Measurements from ENCODE around the gene RNPS1. TPM values are rescaled to one million over a fixed set of nuclear protein-coding genes. Genes with fewer than 3 reads are reported as not detected.

RNPS1 gene
- 162 TPM for polyA plus RNA-seq (2013, experiment 1 of 2; ENCODE audit: insufficient read length)
- polyA plus RNA-seq (2013, experiment 2 of 2; ENCODE audit: insufficient read length), result 163 TPM

DNA sequence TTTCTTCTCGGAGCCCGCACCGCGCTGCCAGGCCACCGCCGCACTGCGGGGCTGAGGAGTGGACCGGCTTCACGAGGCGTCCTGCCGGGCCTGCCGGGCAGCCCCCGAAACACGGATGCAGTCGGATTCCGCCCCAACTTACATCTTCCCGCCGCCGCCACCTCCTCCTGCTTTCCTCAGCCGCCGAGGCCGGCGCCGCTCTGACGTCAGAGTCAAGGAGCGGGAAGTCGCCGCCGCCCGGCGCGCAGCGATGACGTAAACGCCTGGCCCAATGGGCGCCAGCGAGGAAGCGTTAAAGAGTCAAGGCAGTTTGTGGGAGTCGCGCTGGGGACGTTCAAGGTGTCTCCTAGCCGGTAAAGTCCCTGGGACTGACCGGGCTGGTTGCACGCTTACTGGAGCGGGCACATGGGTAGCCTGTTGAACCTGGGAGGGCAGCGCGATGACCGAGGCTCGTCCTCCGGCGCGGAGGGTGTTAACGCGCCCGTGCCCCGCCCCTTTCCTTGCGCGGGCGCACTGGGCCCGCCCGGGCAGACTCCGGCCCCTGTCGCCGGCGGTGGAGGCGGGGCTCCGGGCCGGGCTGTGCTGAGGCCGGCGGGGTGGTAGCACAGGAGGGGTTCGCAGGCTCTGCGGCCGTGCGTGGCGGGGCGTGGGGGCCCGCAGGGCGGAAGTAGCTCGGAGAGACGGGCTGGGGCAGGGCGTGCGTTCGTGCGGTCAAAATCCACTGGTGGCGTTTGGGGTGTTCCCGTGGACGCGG lies at the start of gene RNPS1:
Gene RNPS1, minus strand, starts transcription at position 214 of the 754 bp plus-strand sequence. CDS start 3,483 bp downstream, outside the sequence.
- DNase-seq, result peak; percentile 96

DNA sequence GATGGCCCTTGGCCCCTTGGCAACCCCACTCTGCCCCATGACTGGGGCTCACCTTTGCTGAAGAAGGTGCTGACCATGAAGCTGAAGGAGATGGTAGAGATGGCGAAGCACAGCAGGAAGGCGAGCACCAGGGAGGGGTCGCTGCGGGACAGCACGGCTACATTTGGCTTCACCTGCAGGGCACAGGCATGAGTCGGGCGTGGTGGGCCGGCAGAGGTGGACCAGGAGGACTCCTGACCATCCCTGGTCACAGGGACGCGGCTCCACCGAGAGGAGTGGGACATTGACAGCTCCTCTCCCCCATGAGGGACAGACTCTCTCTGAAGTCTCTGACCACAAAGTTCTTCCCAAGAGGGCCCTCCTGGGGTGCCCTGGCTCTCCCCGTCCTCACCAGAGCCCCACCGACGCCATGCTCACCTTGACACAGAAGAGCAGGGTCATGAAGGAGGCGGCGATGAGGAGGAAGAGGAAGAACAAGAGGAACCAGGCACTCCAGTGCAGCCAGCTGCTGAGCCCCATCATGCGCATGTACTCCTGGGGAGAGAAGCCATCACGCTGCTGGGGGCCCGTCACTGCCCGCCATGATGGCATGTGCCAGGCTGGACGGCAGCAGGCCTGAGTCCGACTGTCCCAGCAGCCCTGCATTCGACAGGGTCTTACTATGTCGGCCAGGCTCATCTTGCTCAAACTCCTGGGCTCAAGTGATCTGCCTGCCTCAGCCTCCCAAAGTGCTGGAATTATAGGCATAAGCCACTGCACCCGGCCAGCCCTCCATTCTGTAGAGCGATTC lies 49.5 kb upstream of the RNPS1 start:
- no peak for DNase-seq

- DNase-seq, result no peak
Observed at GRCh38 chr16:2308089-2308962, 40.4 kb upstream of the RNPS1 start.

GRCh38 chr16:2299915-2300192 lies 31.9 kb upstream of the RNPS1 start:
- DNase-seq, result no peak

- DNase-seq, result no peak
Observed at GRCh38 chr16:2299121-2299914, 31.4 kb upstream of the RNPS1 start.

DNA sequence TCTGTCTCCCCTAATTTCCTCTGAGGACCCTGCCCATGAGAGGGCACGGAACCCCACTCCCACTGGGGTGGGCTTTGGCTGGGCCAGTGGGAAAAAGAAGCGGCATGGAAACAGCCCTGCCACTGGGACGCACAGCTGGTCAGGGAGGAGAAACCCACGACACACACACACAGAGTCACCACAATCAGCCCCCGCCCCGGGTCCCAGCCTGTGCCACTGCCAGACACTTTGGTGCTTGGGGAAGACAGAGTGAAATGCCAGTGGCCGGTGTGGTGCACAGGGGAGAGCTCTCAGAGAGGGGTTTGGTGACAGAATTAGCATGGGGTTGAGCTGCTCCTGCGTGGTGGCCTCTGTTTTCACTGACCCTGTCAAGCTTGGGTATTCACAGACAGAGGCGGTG lies 30.7 kb upstream of the RNPS1 start:
- DNase-seq, result no peak

DNA sequence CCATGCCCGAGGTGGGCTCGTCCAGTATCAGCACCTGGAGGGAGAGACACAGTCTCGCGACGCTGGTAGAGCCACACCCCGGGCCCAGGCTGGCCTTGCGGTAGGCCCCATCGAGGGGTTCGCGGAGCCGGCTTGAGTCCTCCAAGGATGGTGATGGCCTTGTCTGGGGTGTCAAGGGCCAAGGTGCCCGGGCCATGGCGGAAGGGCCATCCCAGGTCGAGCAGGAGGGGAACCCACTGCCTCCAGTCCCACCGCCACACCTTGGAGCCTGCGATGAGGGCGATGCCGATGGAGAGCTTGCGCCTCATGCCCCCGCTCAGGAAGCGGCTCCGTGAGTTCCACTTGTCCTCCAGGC lies 29.6 kb upstream of the RNPS1 start:
- DNase-seq, result no peak

DNA sequence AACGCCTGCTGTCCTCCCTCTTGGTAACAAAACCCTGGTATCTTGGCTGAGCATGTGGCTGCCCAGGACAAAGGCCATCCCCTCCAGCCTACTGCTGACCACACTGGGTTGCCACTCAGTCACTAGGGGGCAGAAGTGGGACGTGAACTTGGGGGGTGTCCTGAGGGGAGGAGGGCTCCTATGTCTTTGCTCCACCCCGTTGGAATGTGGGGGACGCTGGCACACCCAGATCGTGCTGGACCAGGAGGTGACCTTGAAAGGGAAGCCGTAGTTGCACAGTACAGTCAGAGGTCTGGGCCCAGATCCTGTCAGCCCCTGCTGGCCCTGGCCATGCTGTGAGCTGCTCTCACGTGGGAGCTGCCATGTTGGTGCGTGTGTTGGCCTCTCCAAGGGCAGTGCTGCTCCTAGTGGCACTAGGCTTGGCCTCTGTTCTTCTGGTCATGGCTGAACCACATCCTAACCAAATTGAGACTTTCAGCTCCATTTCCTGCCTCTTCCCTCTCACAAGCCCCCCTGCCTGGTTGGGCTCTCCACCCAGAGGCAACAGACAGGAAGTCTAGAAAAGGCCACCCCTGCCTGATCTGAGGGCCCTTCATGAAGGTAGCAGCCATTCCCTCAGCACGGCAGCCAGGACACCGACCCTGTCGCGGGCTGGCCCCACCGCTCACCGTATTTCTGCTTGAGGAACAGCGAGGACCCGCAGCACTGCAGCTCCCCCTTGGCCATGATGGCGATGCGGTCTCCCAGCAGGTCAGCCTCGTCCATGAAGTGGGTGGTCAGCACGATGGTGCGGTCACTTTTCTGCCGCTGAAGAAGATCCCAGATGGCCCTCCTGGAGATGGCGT lies 29.0 kb upstream of the RNPS1 start:
- peak; percentile 4 for DNase-seq

DNA sequence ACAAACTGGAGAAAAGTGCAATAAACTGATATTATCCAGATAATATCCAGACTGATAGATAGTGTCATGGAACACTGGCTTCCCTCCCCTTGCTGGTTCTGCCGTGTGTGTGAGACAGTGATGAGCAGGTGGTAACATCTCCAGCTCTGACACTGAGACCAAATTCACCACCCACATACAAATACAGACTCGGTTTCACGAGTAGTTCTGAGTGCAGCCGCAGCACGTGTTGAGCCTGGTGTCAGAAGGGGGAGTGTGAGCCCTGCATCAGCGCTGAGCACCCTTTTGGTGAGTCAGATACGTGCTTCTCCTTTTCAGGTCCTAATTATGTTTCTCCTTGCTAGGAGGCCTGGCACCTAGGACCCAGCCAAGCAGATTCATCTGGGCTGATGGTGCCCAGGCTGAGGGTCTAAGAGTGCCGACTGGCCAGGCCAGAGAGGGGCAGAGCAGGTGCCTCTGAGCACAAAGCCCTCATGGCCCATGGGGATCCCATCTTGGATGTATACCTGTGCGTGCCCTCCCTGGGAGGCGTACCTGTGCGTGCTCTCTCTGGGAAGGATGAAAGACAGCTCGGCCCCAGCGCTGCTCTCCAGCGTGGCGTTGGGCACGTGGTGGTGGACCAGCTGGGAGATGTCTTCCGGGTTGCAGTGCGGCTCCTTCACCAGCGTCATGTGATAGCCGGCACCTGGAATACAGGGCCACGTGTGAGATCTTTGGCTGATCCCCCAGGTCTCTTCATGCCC lies 27.3 kb upstream of the RNPS1 start:
- no peak for DNase-seq

- no peak for DNase-seq
Observed at GRCh38 chr16:2292221-2292620, 24.3 kb upstream of the RNPS1 start.

DNA sequence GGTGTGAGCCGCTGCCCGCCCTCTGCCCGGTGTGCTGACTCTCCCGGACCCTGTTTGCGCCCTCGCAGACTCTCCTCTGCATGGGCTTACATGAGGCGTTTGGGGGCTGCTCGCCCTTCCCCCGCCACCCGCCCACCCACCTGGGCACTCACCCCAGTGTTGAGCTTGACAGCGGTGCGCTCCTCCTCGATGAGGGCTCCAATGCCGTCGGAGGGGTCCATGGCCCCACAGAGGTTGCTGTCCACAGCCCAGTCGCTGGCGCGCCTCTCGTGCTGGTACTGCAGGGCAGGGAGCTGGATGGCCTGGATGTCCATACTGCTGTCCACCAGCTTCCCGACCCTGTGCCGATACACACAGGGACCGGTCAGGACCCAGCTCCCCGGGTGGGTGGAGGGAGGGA lies 21.4 kb upstream of the RNPS1 start:
- DNase-seq, result no peak

DNA sequence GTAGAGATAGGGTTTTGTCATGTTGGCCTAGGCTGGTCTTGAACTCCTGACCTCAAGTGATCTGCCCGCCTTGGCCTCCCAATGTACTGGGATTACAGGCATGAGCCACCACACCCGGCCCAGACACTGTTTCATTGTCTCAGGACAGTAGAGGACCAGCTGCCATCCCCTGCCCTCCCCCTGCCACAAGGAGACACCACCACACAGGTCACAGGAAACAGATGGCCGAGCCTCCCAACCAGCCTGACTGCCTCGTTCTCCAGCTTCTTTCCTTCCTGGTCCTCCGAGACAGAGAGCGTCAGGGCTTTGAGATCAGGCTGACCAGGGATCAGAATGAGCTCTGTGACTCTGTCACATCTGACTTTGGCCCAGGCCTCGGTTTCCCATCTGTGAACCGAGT lies 20.8 kb upstream of the RNPS1 start:
- DNase-seq, result no peak

- DNase-seq, result no peak
Observed at GRCh38 chr16:2287916-2288547, 20.1 kb upstream of the RNPS1 start.

GRCh38 chr16:2286550-2286949 lies 18.6 kb upstream of the RNPS1 start:
- DNase-seq, result no peak

DNA sequence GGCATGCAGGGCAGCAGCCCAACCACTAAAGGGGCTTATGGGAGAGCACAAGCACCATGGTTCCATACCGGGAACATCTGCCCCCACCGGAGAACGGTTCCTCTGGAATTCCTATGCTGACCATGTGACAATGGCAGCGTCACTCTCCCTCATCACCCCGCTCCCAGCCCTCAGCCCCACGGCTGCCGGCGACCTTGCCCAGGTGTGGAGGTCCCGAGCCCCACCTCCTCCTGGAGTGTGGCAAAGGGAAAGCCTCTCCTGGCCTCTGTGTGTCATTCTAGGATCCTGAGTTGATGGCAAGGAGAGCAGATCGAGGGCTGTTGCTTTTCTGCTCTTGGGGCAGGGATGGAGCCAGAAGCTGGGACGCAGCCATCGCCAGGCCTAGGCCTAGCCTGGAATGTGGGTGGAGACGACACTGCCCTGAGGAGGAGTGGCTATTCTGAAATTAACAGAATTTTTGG lies 17.8 kb upstream of the RNPS1 start:
- DNase-seq, result no peak

DNA sequence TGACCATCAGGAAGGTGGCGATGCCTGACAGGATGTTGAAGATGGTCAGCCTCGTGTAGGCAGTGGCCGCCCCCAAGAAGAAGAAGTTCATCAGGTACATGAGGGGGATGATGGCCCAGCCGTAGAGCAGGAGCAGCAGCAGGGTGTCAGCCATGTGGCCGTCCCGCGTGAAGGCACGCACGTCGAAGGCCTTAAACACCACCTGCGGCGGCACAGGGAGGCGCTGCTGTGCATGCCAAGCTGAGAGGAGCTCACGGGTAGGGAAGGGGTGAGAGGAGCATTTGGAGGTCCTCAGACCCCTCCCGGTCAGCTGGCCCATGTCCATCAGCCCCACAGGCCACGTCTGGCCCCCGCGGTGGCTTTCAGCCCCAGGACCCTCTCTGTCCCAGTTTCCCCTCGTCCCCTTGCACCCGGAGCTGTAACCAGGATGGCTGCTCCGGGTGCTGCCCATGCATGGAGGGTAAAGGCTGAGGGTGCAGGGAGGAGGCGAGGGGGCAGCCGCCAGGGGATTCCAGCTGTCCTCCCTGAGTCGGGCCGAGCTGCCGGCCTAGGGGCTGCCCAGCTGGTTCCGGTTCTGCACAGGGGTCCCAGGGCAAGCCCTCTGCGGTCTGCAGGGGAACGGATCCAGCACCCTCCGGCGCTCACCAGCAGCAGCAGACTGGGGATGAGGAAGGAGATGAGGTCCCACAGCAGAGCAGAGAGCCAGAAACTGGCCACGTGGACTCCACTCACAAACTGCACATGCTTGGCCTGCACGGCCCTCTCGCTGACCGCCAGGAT lies 17.1 kb upstream of the RNPS1 start:
- DNase-seq, result no peak

DNA sequence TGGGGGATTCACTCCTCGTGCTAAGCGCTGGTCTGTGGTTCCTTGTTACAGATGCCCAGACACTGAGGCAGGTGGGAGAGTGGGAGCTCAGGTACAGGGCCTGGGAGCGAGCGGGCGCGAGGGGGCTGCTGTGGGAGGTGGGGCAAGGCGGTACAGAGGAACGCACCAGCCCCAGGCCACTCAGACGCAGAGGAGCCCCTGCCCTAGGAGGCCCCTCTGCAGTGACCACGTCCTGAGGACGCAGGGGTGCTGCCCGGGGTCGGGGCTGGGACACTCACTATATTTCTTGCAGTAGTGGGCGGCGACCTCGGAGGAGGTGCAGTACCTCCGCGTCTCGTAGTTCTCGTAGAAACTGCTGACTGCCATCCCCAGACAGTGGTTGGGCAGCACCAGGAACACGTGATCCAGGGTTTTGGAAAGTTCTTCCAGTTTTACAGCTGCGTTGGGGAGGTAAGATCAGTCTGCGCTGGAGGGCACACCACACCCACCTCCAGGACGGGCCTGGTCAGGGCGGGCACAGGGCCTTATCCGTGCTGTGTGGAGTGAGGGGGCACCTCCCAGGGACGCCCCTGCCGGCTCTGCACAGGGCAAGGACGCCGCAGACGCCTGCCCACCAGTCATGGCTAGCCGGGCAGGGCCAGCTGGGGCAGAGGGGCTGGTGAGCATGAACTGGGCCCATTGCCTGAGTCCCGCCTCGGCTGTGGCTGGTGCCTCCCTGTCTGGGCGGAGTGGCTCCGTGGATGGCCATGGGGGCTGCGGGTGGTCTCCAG lies 16.3 kb upstream of the RNPS1 start:
- DNase-seq, result no peak

DNA sequence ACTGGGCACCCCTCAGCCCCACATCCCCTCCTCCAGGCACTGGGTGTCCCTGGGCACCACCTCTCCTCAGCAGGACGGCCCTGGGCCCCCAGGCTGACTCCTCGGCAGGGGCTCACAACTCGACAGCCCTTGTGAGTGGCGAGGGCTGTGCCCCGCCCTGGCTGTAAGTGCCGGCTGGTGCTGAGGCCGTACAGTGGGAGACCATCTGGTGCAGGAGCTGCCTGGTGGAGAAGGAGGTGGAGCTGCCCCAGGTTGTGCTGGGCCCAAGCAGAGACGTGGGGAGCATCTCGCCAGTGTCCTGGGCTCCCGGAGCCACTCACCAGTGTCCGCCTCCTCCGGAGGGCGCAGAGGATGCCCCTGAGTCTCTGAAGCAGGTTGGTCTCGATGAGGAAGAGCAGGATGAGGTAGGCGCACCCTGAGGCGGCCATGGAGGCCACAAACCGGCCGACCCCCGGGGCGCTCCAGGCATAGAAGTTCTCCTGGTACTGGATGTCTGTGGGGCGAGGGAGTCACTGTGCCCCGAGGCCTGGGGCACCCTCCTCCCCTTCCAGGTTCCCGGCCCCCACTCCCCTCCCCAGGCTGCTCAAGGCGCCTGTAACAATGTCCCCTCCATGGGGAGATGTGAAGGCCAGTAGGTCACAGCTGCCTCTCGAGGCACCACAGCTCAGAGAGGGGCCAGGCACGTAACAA lies 15.1 kb upstream of the RNPS1 start:
- no peak for DNase-seq
